Fibroblast of skin of abdomen (primary cell): ENCODE measurements around the gene RPL37A. TPM values are rescaled to one million over a fixed set of nuclear protein-coding genes. Genes with fewer than 3 reads are reported as not detected.

ENCODE experiments used
- DNase-seq: peaks from one replicate; pipeline ENCODE4 v3.0.0-alpha.2; 2013
- polyA plus RNA-seq, 2 experiments: library from polyadenylated mRNA; unstranded; fragments of 120-200 nt; gene quantifications; one replicate each; pipeline ENCODE4 v1.2.1, GENCODE V29; 2013; ENCODE audit not compliant: insufficient read length in 2 of 2

RPL37A gene
- polyA plus RNA-seq (2013, experiment 1 of 2; ENCODE audit: insufficient read length): 2,834 TPM
- polyA plus RNA-seq (2013, experiment 2 of 2; ENCODE audit: insufficient read length): 2,796 TPM

- peak; percentile 97 for DNase-seq
These were observed at the start of gene RPL37A for GRCh38 chr2:216498379-216499352. RPL37A (plus strand) TSS chr2:216498844; CDS start chr2:216498875, 31 bp downstream.

GRCh38 chr2:216450346-216450745 is 48.3 kb upstream of the RPL37A start:
- DNase-seq: no peak

- DNase-seq: no peak
These were observed 47.9 kb upstream of the RPL37A start for GRCh38 chr2:216450784-216451183.

GRCh38 chr2:216453955-216454614 is 44.6 kb upstream of the RPL37A start:
- peak; percentile 4 for DNase-seq

- DNase-seq: no peak
These were observed 35.5 kb upstream of the RPL37A start for GRCh38 chr2:216463148-216463547.

- no peak for DNase-seq
These were observed 34.4 kb upstream of the RPL37A start for GRCh38 chr2:216464104-216464720.

GRCh38 chr2:216465579-216466195 is 33.0 kb upstream of the RPL37A start:
- DNase-seq: no peak

GRCh38 chr2:216467845-216468244 is 30.8 kb upstream of the RPL37A start:
- DNase-seq: no peak

- DNase-seq: no peak
These were observed 29.0 kb upstream of the RPL37A start for GRCh38 chr2:216469661-216470060.

GRCh38 chr2:216473187-216473586 is 25.5 kb upstream of the RPL37A start:
- no peak for DNase-seq

- no peak for DNase-seq
These were observed 23.5 kb upstream of the RPL37A start for GRCh38 chr2:216474925-216475670.

- DNase-seq: no peak
These were observed 22.9 kb upstream of the RPL37A start for GRCh38 chr2:216475767-216476166.

GRCh38 chr2:216477283-216478035 is 21.2 kb upstream of the RPL37A start:
- no peak for DNase-seq

GRCh38 chr2:216478151-216478550 is 20.5 kb upstream of the RPL37A start:
- peak; percentile 66 for DNase-seq

- DNase-seq: no peak
These were observed 19.9 kb upstream of the RPL37A start for GRCh38 chr2:216478791-216479190.

GRCh38 chr2:216480221-216480620 is 18.4 kb upstream of the RPL37A start:
- no peak for DNase-seq

GRCh38 chr2:216482640-216483039 is 16.0 kb upstream of the RPL37A start:
- DNase-seq: no peak

- DNase-seq: no peak
These were observed 13.4 kb upstream of the RPL37A start for GRCh38 chr2:216485237-216485636.

- DNase-seq: no peak
These were observed 12.9 kb upstream of the RPL37A start for GRCh38 chr2:216485745-216486144.

- no peak for DNase-seq
These were observed 12.4 kb upstream of the RPL37A start for GRCh38 chr2:216486271-216486670.

- no peak for DNase-seq
These were observed 11.9 kb upstream of the RPL37A start for GRCh38 chr2:216486708-216487107.
